Renal pelvis (tissue), 4 donors: ENCODE results near the gene KNSTRN. TPM values are rescaled to one million over a fixed set of nuclear protein-coding genes. Genes with fewer than 3 reads are reported as not detected.
A peak's percentile ranks its signal among the peaks of the same experiment; 100 is the strongest.

ENCODE experiments used
- DNase-seq: peaks from one replicate; pipeline ENCODE4 v3.0.0-alpha.2; 2013
- polyA plus RNA-seq, 3 donors: library from polyadenylated mRNA; unstranded; fragments of 120-200 nt; gene quantifications; one replicate each; pipeline ENCODE4 v1.2.1, GENCODE V29; 2013; ENCODE audit not compliant: insufficient read length in 3 of 3

Gene KNSTRN
- polyA plus RNA-seq, 3 donors: 31.4 to 33.6 (median 32.2) TPM

- no peak for DNase-seq
Measured at GRCh38 chr15:40363611-40364010, 18.9 kb upstream of the KNSTRN start.

GRCh38 chr15:40364251-40364650 is 18.3 kb upstream of the KNSTRN start:
- DNase-seq: no peak

- no peak for DNase-seq
Measured at GRCh38 chr15:40365016-40365415, 17.5 kb upstream of the KNSTRN start.

GRCh38 chr15:40365624-40366456 is 16.7 kb upstream of the KNSTRN start:
- DNase-seq: no peak

- DNase-seq: no peak
Measured at GRCh38 chr15:40366457-40367370, 15.8 kb upstream of the KNSTRN start.

GRCh38 chr15:40367371-40367685 is 15.2 kb upstream of the KNSTRN start:
- no peak for DNase-seq

- peak; percentile 86 for DNase-seq
Measured at GRCh38 chr15:40367686-40368611, 14.6 kb upstream of the KNSTRN start.

GRCh38 chr15:40368719-40369473 is 13.6 kb upstream of the KNSTRN start:
- DNase-seq: no peak

- DNase-seq: no peak
Measured at GRCh38 chr15:40369474-40369869, 13.0 kb upstream of the KNSTRN start.

GRCh38 chr15:40369971-40370370 is 12.6 kb upstream of the KNSTRN start:
- DNase-seq: no peak

GRCh38 chr15:40372981-40373380 is 9.5 kb upstream of the KNSTRN start:
- no peak for DNase-seq

- DNase-seq: no peak
Measured at GRCh38 chr15:40377606-40378005, 4.9 kb upstream of the KNSTRN start.

- no peak for DNase-seq
Measured at GRCh38 chr15:40379374-40379773, 3.1 kb upstream of the KNSTRN start.

- no peak for DNase-seq
Measured at GRCh38 chr15:40379853-40380252, 2.7 kb upstream of the KNSTRN start.

- DNase-seq: no peak
Measured at GRCh38 chr15:40380636-40381035, 1.9 kb upstream of the KNSTRN start.

- no peak for DNase-seq
Measured at GRCh38 chr15:40381818-40382529, 547 bp upstream of the KNSTRN start.

GRCh38 chr15:40386480-40386879 is 4.0 kb downstream of the KNSTRN start:
- no peak for DNase-seq

GRCh38 chr15:40388941-40389823 is 6.7 kb downstream of the KNSTRN start:
- DNase-seq: no peak

GRCh38 chr15:40389824-40390595 is 7.5 kb downstream of the KNSTRN start:
- DNase-seq: no peak
